Right lobe of liver (tissue), 4 donors: Measurements from ENCODE around the gene TIMM23B.
"Not testable (repeated sequence)": the region's sequence is repeated elsewhere in the genome, so short reads cannot be mapped to it uniquely, and the experiment has no call there.

Experiments
- POLR2A ChIP-seq: fragments of 450-650 bp; IDR thresholded peaks from one replicate; pipeline ENCODE4 v1.6.1; 2017; ENCODE audit warnings: antibody characterized with exemption, mild to moderate bottlenecking
- TF ChIP-seq, protein P1 (sequence below), 4 donors: fragments of 200-600 bp in 3 of 4; fragments of 450-650 bp in 1 of 4; IDR thresholded peaks; one replicate each; pipeline versions ENCODE4 v1.5.1 to v1.8.0; 2016 to 2022; ENCODE audit warnings: antibody characterized with exemption in 4 of 4, mild to moderate bottlenecking in 2 of 4
- donor health status: DM: no; HTN: no; CAD: no.
- donor health status: DM: no; HTN: no; CAD: no.
- donor health status: DM: no; HTN: yes; CAD: no.

DNA sequence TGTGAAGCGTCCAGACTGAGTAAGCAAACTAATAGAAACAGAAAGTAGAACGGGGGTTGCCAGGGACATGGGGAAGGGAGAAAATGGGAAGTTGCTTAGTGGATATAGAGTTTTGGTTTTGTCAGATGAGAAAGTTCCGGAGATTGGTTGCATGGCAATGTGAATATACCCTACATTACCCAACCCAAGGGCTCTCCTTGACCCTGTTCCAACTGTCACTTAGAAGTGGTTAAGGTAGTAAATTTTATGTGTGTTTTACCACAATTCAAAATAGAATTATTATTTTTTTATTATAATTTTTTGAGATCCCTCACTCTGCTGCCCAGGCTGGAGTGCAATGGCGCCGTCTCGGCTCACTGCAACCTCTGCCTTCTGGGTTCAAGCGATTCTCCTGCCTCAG is 72.2 kb downstream of the TIMM23B start:
- TF ChIP-seq, protein P1, sequence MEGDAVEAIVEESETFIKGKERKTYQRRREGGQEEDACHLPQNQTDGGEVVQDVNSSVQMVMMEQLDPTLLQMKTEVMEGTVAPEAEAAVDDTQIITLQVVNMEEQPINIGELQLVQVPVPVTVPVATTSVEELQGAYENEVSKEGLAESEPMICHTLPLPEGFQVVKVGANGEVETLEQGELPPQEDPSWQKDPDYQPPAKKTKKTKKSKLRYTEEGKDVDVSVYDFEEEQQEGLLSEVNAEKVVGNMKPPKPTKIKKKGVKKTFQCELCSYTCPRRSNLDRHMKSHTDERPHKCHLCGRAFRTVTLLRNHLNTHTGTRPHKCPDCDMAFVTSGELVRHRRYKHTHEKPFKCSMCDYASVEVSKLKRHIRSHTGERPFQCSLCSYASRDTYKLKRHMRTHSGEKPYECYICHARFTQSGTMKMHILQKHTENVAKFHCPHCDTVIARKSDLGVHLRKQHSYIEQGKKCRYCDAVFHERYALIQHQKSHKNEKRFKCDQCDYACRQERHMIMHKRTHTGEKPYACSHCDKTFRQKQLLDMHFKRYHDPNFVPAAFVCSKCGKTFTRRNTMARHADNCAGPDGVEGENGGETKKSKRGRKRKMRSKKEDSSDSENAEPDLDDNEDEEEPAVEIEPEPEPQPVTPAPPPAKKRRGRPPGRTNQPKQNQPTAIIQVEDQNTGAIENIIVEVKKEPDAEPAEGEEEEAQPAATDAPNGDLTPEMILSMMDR (IDR thresholded peaks at IDR 0.05) = not testable (repeated sequence)
- TF ChIP-seq POLR2A = not testable (repeated sequence)
